GM19239 (cell line): ENCODE results near the gene AKR1B1.

Experiments
- DNase-seq: peaks from one replicate; pipeline ENCODE4 v3.0.0; 2011; ENCODE audit warnings: low spot score; ENCODE audit not compliant: insufficient read length
- FAIRE-seq: peaks from 2 replicates; lab custom pipeline; 2011; peaks lifted over from hg19 to GRCh38; lab: Jason Lieb, UNC

The AKR1B1 gene

GRCh38 chr7:134422638-134423037 is 36.3 kb downstream of the AKR1B1 start:
- FAIRE-seq = no peak
- no peak for DNase-seq

- FAIRE-seq (no peak), DNase-seq (no peak)
These were observed 36.9 kb downstream of the AKR1B1 start for GRCh38 chr7:134422008-134422407.

- FAIRE-seq (no peak), DNase-seq (no peak)
These were observed 38.3 kb downstream of the AKR1B1 start for GRCh38 chr7:134420424-134421125.

GRCh38 chr7:134419875-134420274 is 39.0 kb downstream of the AKR1B1 start:
- FAIRE-seq (no peak), DNase-seq (no peak)

GRCh38 chr7:134419085-134419484 is 39.8 kb downstream of the AKR1B1 start:
- FAIRE-seq (no peak), DNase-seq (no peak)

- no peak for DNase-seq
- FAIRE-seq = no peak
These were observed 43.2 kb downstream of the AKR1B1 start for GRCh38 chr7:134415700-134416099.

- FAIRE-seq (no peak), DNase-seq (no peak)
These were observed 44.8 kb downstream of the AKR1B1 start for GRCh38 chr7:134414109-134414508.

GRCh38 chr7:134407311-134407710 is 51.6 kb downstream of the AKR1B1 start:
- FAIRE-seq (no peak), DNase-seq (no peak)

GRCh38 chr7:134406431-134406830 is 52.5 kb downstream of the AKR1B1 start:
- DNase-seq (no peak), FAIRE-seq (no peak)

- FAIRE-seq (no peak), DNase-seq (no peak)
These were observed 53.6 kb downstream of the AKR1B1 start for GRCh38 chr7:134405299-134405698.

- DNase-seq (no peak), FAIRE-seq (no peak)
These were observed 55.8 kb downstream of the AKR1B1 start for GRCh38 chr7:134403062-134403461.

- FAIRE-seq (no peak), DNase-seq (no peak)
These were observed 58.0 kb downstream of the AKR1B1 start for GRCh38 chr7:134400859-134401258.

GRCh38 chr7:134396031-134396430 is 62.9 kb downstream of the AKR1B1 start:
- FAIRE-seq (no peak), DNase-seq (no peak)

GRCh38 chr7:134395604-134396003 is 63.3 kb downstream of the AKR1B1 start:
- DNase-seq (no peak), FAIRE-seq (no peak)

- no peak for DNase-seq
- FAIRE-seq = no peak
These were observed 64.8 kb downstream of the AKR1B1 start for GRCh38 chr7:134394056-134394455.
